HEK293 (cell line): ENCODE data around the gene NR0B2.

Experiments used
- FEZF1 ChIP-seq: fragments of 450-650 bp; formaldehyde crosslinking; IDR thresholded peaks from 2 replicates; pipeline ENCODE4 v1.5.1; 2016; ENCODE audit warnings: missing biosample characterization, missing genetic modification characterization
- MZF1 ChIP-seq: fragments of 450-650 bp; formaldehyde crosslinking; IDR thresholded peaks from 2 replicates; pipeline ENCODE4 v1.5.1; 2017; ENCODE audit warnings: missing biosample characterization, missing genetic modification characterization, borderline replicate concordance
- PBX3 ChIP-seq: sonication (generic); formaldehyde crosslinking; IDR thresholded peaks from 2 replicates; pipeline ENCODE4 v1.8.1; 2022; ENCODE audit warnings: mild to moderate bottlenecking, moderate library complexity, missing genetic modification reagents
- ZBTB17 ChIP-seq: fragments of 450-650 bp; formaldehyde crosslinking; IDR thresholded peaks from 2 replicates; pipeline ENCODE4 v1.5.1; 2016; ENCODE audit warnings: missing biosample characterization, missing genetic modification characterization
- ZBTB26 ChIP-seq: fragments of 450-650 bp; formaldehyde crosslinking; optimal IDR thresholded peaks from 2 replicates; pipeline ENCODE3; 2016; ENCODE audit warnings: missing biosample characterization, mild to moderate bottlenecking, missing genetic modification characterization
- ZEB2 ChIP-seq: fragments of 450-650 bp; formaldehyde crosslinking; IDR thresholded peaks from 2 replicates; pipeline ENCODE4 v1.5.1; 2016; ENCODE audit warnings: missing biosample characterization, missing genetic modification characterization
- ZNF114 ChIP-seq: fragments of 450-650 bp; formaldehyde crosslinking; IDR thresholded peaks from 2 replicates; pipeline ENCODE4 v1.5.0; 2017; ENCODE audit warnings: missing biosample characterization, missing genetic modification characterization
- ZNF133 ChIP-seq: fragments of 450-650 bp; formaldehyde crosslinking; IDR thresholded peaks from 2 replicates; pipeline ENCODE4 v1.5.1; 2016; ENCODE audit warnings: missing biosample characterization, missing genetic modification characterization
- ZNF146 ChIP-seq: fragments of 450-650 bp; formaldehyde crosslinking; IDR thresholded peaks from 2 replicates; pipeline ENCODE4 v1.5.1; 2016; ENCODE audit warnings: missing biosample characterization, missing genetic modification characterization
- ZNF174 ChIP-seq: fragments of 450-650 bp; formaldehyde crosslinking; IDR thresholded peaks from 2 replicates; pipeline ENCODE4 v1.5.0; 2017; ENCODE audit warnings: missing biosample characterization, mild to moderate bottlenecking, missing genetic modification characterization
- ZNF23 ChIP-seq: fragments of 450-650 bp; formaldehyde crosslinking; IDR thresholded peaks from 2 replicates; pipeline ENCODE4 v1.5.1; 2016; ENCODE audit warnings: missing biosample characterization, missing genetic modification characterization, borderline replicate concordance
- ZNF37A ChIP-seq: fragments of 450-650 bp; IDR thresholded peaks from 2 replicates; pipeline ENCODE4 v1.5.1; 2018; ENCODE audit warnings: missing biosample characterization, missing genetic modification characterization
- ZNF391 ChIP-seq: fragments of 450-650 bp; formaldehyde crosslinking; IDR thresholded peaks from 2 replicates; pipeline ENCODE4 v1.5.1; 2016; ENCODE audit warnings: low read depth, missing biosample characterization, missing genetic modification characterization, borderline replicate concordance
- ZNF394 ChIP-seq: fragments of 450-650 bp; formaldehyde crosslinking; IDR thresholded peaks from 2 replicates; pipeline ENCODE4 v1.5.1; 2016; ENCODE audit warnings: missing biosample characterization, missing genetic modification characterization, mild to moderate bottlenecking, moderate library complexity, borderline replicate concordance
- ZNF398 ChIP-seq: fragments of 450-650 bp; formaldehyde crosslinking; IDR thresholded peaks from 2 replicates; pipeline ENCODE4 v1.5.1; 2017; ENCODE audit warnings: missing biosample characterization, missing genetic modification characterization
- ZNF426 ChIP-seq: fragments of 450-650 bp; formaldehyde crosslinking; IDR thresholded peaks from 2 replicates; pipeline ENCODE4 v1.5.1; 2017; ENCODE audit warnings: missing biosample characterization, missing genetic modification characterization, mild to moderate bottlenecking, inconsistent platforms, moderate library complexity
- ZNF473 ChIP-seq: fragments of 450-650 bp; formaldehyde crosslinking; IDR thresholded peaks from 2 replicates; pipeline ENCODE4 v1.5.1; 2017; ENCODE audit warnings: missing biosample characterization, missing genetic modification characterization
- ZNF48 ChIP-seq: fragments of 450-650 bp; formaldehyde crosslinking; IDR thresholded peaks from 2 replicates; pipeline ENCODE4 v1.5.1; 2016; ENCODE audit warnings: missing biosample characterization, missing genetic modification characterization
- ZNF501 ChIP-seq: fragments of 450-650 bp; formaldehyde crosslinking; IDR thresholded peaks from 2 replicates; pipeline ENCODE4 v1.5.1; 2016; ENCODE audit warnings: missing biosample characterization, missing genetic modification characterization
- ZNF518A ChIP-seq: fragments of 450-650 bp; formaldehyde crosslinking; conservative IDR thresholded peaks from 2 replicates; pipeline ENCODE4 v1.5.1; 2016; ENCODE audit warnings: low read depth, missing biosample characterization, missing genetic modification characterization
- ZNF548 ChIP-seq: fragments of 450-650 bp; formaldehyde crosslinking; IDR thresholded peaks from 2 replicates; pipeline ENCODE4 v1.5.1; 2016; ENCODE audit warnings: missing biosample characterization, missing genetic modification characterization
- ZNF555 ChIP-seq: fragments of 450-650 bp; formaldehyde crosslinking; conservative IDR thresholded peaks from 2 replicates; pipeline ENCODE4 v1.5.1; 2017; ENCODE audit warnings: missing biosample characterization, mild to moderate bottlenecking, missing genetic modification characterization, inconsistent platforms
- ZNF558 ChIP-seq: fragments of 450-650 bp; formaldehyde crosslinking; IDR thresholded peaks from 2 replicates; pipeline ENCODE4 v1.5.1; 2016; ENCODE audit warnings: missing biosample characterization, missing genetic modification characterization
- ZNF624 ChIP-seq: fragments of 450-650 bp; formaldehyde crosslinking; IDR thresholded peaks from 2 replicates; pipeline ENCODE4 v1.5.1; 2017; ENCODE audit warnings: missing biosample characterization, missing genetic modification characterization
- ZNF639 ChIP-seq: fragments of 450-650 bp; formaldehyde crosslinking; IDR thresholded peaks from 2 replicates; pipeline ENCODE4 v1.5.1; 2016; ENCODE audit warnings: missing biosample characterization, missing genetic modification characterization
- ZNF791 ChIP-seq: fragments of 450-650 bp; formaldehyde crosslinking; IDR thresholded peaks from 2 replicates; pipeline ENCODE4 v1.5.1; 2016; ENCODE audit warnings: missing biosample characterization, missing genetic modification characterization

The NR0B2 gene

GRCh38 chr1:26900001-26900814 is 13.6 kb downstream of the NR0B2 start, which contains the start of gene GPATCH3 (continued):
- TF ChIP-seq ZNF391 (tag by site-specific recombination) (0 out of 2 replicates have a peak, but pooled peaks have one; percentile 28), ZNF23 (no peak), ZNF37A (no peak), ZNF624 (no peak), MZF1 (tag by site-specific recombination) (no peak), ZBTB17 (tag by site-specific recombination) (peak; percentile 86), ZNF426 (tag by site-specific recombination) (no peak), ZNF548 (tag by site-specific recombination) (no peak), ZNF398 (tag by site-specific recombination) (no peak), ZNF555 (tag by site-specific recombination) (no peak), ZNF558 (no peak), ZNF518A (tag by site-specific recombination) (peak; percentile 54; the same call in 1 of the 2 replicates), ZNF133 (tag by site-specific recombination) (no peak; the same call in 1 of the 2 replicates), PBX3 (CRISPR knock-in tag) (no peak), ZNF174 (tag by site-specific recombination) (no peak), ZNF114 (tag by site-specific recombination) (no peak), ZNF473 (no peak), ZEB2 (tag by site-specific recombination) (0 out of 2 replicates have a peak, but pooled peaks have one; percentile 69), ZNF639 (peak; percentile 88), ZNF48 (no peak), ZNF791 (tag by site-specific recombination) (no peak), ZNF394 (tag by site-specific recombination) (peak; percentile 90), ZNF146 (tag by site-specific recombination) (0 out of 2 replicates have a peak, but pooled peaks have one; percentile 25), ZNF501 (peak; percentile 91), FEZF1 (tag by site-specific recombination) (no peak), ZBTB26 (tag by site-specific recombination) (peak; percentile 26)
- TF ChIP-seq, all 188 proteins: peak for 61
